ENCODE data around the gene LTBP2.
"Not testable (repeated sequence)": the region's sequence is repeated elsewhere in the genome, so short reads cannot be mapped to it uniquely, and the experiment has no call there.

DNA sequence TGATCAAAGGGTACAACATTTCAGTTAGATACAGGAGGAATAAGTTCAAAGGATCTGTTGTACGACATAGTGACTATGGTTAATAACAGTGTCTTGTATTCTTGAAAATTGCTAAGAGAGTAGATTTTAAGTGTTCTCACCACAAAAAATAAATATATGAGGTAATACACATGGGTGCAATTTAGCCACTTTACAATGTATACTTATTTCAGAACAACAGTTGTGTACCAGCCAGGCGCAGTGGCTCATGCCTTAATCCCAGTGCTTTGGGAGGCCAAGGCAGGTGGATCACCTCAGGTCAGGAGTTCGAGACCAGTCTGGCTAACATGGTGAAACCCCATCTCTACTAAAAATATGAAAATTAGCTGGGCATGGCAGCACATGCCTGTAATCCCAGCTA is 75.7 kb downstream of the LTBP2 start:
- not testable (repeated sequence) for TF ChIP-seq POLR2AphosphoS5 (IDR thresholded peaks at IDR 0.05)
- TF ChIP-seq, protein P1, sequence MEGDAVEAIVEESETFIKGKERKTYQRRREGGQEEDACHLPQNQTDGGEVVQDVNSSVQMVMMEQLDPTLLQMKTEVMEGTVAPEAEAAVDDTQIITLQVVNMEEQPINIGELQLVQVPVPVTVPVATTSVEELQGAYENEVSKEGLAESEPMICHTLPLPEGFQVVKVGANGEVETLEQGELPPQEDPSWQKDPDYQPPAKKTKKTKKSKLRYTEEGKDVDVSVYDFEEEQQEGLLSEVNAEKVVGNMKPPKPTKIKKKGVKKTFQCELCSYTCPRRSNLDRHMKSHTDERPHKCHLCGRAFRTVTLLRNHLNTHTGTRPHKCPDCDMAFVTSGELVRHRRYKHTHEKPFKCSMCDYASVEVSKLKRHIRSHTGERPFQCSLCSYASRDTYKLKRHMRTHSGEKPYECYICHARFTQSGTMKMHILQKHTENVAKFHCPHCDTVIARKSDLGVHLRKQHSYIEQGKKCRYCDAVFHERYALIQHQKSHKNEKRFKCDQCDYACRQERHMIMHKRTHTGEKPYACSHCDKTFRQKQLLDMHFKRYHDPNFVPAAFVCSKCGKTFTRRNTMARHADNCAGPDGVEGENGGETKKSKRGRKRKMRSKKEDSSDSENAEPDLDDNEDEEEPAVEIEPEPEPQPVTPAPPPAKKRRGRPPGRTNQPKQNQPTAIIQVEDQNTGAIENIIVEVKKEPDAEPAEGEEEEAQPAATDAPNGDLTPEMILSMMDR (IDR thresholded peaks at IDR 0.05) = not testable (repeated sequence)

All from stomach (tissue), 4 donors.